GM18526 (cell line): Measurements from ENCODE around the gene ALKBH1.

ENCODE experiments used
- POLR2A ChIP-seq: IDR thresholded peaks from 3 replicates; pipeline ENCODE4 v1.6.1; 2011; ENCODE audit not compliant: insufficient read length; ENCODE audit errors: extremely low read depth

Gene ALKBH1

DNA sequence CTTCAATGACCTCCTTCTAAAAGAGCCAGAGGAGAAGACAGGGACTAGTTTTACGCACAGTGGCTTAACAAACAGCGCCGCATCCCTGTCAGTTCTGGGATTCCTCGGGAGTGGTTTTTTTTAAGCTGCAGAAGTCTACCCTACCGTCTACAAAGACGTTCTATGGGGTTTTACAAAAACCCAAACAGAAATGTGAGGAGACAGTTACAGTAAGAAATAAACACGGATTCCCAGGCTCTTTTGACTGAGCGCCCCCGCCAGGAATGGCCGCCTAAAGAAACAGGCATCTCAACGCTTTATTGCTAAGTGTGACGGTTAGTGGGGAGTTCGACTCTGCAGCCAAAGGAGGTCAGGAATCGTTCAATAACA is 484 bp downstream of the ALKBH1 start:
- TF ChIP-seq POLR2A: no peak

DNA sequence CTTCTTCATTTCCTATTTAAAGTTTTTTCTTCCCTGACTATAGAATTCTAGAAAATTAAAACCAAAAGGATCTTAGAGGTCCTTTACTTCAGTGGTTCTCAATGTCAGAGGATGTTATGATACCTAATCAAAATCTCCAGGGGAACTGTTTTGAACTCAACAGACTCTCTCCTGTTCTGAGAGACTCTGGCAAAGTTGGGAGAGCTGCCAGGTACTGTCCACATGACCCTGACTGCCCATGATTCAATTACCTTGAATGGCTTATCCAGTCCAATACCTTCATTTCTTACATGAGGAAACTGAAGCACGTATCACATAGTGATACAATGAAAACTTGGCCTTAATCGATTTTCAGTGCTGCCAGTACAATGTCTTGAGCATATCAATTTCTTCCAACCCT is 16.6 kb downstream of the ALKBH1 start:
- TF ChIP-seq POLR2A: no peak

DNA sequence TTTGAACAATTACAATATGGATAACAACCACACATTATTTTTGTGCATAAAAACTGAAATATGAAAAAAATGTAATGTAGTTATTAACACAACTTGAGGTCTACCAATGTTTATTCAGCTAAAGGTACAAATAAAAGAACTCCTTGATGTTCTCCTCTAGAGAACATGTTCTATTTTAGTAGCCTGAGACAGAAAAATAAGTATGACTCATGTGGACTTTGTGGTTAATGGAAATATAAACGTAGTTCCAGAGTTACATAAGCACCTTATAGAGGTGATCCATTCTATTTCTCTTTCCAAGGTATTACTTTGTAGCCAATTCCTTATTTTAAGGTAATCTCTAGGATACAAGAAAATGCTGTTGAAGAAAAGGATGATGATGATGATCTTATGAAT is 25.7 kb downstream of the ALKBH1 start:
- no peak for TF ChIP-seq POLR2A

DNA sequence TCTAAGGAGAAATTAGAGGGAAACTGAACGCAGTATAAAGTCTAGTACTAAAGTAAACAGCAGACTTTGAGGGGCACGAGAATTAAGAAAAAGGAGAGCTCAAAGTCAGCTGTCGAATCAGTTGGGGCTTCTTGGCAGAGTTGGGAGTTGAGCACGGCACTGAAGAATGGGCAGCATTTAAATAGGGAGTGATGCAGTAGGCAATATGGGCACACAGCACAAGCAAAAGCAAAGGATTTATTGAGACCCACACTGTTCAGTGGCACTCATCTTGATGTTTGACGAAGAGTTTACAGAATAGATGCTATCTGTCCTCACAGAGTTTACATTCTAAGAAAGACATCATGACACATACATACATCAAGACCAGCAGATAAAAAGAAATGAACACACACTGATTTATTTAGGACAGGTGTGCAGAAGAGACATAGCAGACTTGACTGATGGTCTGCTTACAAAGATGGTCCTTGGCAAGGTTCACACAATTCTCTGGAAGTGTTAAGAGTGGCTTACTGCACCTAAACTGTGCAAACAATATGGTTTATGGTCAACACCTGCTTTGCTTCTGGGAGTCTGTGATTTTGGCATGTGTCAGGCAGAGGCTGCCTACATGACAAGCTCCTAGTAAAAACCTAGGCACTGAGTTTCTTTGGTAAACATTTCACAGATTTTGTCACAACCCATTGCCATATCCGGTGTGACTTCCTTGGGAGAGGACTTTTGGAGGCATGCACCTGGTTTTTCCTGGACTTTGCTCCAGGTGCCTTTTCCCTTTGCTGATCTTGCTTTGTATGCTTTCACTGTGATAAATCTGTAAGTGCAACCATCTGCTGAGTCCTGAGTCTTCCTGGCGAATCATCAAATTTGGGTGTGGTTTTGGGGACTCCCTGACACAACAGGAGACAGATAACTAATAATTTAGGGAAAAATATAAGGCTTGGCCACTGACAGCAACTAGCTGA is 26.3 kb downstream of the ALKBH1 start:
- TF ChIP-seq POLR2A: no peak

DNA sequence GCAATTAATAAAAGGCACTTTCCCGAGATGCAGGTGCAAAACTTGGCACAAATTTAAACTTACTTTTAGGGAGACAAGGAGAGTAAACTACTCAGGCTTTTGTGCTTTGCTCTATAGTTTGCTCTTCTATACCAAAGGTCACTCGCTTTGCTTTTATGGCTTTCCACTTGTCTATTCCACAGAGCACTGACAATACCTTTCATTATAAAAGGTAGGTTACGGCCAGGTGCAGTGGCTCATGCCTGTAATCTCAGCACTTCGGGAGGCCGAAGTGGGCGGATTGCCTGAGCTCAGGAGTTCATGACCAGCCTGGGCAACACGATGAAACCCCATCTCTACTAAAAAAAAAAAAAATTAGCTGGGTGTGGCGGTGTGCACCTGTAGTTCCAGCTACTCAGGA is 32.9 kb downstream of the ALKBH1 start:
- TF ChIP-seq POLR2A: no peak

DNA sequence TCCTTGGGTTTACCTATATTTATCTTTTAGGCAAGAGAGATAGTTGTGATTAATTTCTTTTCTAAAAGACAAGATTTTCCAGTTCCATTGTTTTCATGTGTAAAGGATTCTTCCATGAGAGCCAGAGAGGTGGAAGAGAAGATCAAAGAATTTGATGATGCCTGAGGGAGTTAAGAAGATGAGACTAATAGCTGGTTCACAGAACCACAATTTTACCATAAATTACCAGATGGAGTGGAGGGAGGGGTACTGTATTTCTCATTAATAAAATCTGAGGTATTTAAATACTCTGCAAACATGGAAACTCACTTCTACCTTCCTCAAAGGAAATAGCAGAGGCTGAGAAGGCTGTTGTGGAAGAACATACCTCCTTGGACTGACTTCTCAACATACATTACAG is 34.6 kb downstream of the ALKBH1 start:
- TF ChIP-seq POLR2A: no peak

DNA sequence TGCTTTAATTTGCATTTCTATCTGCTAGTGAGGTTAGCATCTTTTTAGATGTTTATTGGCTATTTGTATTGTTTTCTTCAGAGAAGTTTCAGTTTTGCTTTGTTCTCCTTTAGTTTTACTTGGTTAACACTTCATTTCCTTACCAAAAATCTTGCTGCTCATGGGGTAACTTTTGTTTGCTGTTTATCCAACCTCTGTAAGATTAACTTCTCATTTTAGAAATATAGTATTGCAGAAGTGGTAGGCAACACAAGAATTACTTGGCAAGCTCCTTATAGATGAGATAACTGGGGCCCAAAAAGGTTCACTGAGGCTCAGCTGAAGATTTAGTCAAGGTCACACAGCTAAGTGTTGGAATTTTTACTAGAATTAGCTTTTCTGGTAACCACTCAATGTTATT is 40.5 kb downstream of the ALKBH1 start:
- no peak for TF ChIP-seq POLR2A

DNA sequence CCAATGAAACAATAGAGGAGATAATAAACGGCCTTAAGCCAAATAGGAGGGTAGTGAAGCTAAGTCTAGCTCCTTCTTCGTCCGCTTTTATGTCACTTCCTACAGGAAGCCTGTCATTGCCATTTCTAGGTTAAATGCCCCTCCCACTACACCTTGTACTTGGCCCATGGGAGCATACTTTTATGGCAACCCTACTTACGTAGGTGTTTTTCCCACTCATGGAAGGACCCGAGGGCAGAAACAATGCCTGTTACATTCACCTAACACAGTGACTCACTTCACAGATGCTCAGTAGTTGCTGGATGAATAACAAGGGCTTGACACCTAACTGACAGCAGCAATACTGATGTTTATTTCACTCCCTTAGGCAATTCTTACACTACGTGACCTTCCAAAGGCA is 44.5 kb downstream of the ALKBH1 start:
- no peak for TF ChIP-seq POLR2A

DNA sequence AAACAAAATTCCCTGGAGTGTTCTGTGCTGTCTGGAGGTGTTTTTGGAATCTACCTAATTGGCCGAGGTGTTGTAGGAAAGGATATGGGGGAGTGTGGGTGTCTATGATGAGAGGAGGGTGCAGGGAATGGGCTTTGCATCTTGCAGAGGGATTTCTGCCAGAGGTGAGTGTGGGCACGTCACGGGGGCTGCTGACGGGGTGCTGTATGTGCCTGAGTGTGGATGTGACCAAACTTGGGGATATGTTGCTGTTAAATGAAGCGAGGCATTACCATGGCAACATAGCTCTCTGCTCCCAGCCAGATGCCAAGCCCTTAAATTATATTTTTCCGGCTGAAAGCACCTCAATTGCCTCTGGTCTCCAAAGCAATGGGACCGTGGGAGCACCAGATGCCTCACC is 47.1 kb downstream of the ALKBH1 start:
- TF ChIP-seq POLR2A: no peak

DNA sequence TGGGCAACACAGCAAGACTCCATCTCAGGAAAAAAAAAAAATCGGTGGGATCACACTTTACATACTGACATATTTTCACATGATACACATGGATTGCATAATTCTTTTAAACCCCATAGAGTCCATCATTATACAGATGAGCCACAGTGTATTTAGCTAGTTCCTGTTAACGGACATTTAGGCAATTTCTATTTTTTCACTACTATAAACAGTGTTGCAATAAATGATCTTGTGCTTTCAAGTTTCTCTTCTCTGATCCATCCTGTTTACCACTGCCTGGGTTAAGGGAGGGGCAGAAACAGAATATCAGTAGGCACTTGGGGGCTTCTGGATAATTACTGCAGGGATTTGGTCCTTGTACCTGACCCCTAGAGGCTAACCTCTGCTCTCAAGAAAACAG is 48.0 kb downstream of the ALKBH1 start:
- TF ChIP-seq POLR2A: no peak

DNA sequence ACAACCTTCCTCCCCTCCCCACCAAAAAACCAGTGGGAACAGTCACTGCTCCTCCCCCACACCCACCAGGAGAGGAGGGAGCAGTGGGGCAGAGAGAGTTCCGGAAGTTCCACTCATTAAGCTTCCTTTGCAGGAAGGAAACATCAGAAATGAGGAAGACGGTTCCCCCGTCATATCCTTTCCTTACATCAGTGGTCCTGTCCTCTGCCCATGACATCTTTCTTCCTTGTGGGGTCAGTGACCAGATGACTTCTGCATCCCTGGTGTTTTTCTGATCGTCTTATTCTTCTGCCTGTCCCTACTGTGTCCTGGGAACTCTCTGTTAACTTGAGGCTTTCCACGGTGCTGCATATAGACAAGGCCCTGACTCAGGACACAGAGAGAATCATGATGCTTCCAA is 50.5 kb downstream of the ALKBH1 start:
- TF ChIP-seq POLR2A: no peak

DNA sequence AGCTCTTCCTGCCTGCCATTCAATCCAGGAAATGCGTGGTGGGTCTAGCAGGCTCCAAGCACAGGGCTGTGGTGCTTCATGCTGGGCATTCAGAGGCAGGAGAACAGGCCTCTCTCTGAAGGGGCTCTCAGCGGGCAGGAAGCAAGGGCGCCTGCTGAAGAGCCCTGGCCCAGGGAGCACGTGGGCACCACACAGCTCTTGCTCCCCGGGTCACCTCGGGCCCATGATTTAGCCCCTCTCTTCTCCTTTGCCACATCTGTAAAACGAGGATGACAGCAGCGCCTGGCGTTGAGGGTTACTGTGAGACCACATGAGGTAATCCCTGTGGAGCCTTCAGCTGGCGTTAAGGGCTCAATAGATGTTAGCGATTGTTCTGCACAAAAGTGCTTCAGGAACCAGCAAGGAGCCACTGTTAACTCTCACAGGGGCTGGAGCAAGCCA is 53.8 kb downstream of the ALKBH1 start:
- no peak for TF ChIP-seq POLR2A

DNA sequence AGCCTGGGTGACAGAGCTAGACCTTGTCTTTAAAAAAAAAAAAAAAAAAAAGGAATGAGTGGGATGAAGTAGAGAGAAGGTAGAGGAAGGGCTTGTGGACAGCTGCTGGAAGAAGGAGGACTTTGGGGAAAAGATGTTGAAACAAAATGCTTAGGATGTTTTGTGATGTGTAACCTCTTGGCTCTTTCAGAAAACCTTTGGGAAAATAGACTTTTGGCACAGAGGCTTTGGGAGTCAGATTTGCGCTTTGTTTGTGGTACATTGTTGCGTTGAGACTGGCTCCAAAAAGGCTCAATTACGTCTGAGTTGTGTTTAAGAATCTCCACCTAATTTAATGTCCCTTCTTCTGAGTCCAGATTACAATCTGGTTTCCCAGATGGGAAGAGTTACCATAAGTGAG is 58.5 kb downstream of the ALKBH1 start:
- TF ChIP-seq POLR2A: no peak

DNA sequence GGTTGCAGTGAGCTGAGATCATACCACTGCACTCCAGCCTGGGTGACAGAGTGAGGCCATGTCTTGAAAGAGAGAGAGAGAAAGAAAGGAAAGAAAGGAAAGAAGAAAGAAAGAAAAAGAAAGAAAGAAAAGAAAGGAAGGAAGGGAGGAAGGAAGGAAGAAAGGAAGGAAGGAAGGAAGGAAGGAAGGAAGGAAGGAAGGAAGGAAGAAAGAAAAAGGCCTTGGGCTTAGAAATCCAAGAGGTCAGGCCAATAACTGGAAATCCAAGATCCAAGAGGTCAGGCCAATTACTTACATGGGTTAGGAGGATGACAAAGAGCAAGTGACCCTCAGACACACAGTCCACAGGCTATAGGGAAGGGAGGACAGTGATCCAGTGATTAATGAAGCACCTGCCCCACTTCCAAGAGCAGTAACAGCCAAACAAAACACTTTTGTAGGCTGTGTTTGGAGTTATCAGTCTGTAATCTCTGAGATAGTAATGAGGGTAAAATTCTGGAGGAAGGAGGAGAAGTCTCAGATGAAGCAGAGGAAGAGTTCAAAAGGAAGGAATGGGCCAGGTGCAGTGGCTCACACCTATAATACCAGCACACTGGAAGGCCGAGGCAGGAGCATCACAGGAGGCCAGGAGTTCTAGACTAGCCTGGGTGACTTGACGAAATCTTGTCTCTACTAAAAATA is 59.2 kb downstream of the ALKBH1 start:
- TF ChIP-seq POLR2A: no peak

DNA sequence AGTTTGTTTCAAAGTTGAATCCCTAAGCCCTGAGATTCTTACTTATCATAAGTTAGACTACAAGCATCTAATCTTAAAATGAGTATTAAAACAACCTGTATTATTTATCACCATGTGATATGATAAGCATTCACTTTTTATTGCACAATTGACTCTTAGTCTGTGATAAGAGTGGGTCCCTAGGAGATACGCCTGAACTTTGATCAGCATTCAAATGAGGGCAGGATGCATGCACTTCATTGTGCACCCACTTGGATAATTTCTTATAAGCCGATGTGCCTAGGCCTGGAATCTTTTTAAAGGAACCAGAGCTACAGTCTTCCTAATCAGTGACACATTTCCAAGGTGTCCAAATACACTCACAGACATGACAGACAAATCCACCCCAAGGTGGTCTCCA is 60.0 kb downstream of the ALKBH1 start:
- TF ChIP-seq POLR2A: no peak

DNA sequence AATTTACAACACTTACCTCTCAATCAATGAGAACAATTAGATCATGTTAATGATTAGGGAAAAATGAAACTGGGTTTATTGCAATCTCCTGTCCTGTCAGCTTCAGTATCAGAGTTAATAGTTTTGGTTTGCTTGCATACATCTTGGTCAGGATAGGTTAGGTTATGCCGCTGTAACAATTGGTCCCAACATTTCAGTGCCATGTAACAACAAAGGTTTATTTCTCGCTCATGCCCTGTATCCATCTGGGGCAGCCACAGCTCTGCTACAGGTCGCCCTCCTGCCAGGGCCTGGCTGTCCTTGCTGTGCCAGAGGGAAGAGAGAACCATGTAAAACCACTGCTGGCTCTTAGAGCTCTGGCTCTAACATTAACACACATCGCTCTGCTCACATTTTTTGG is 60.9 kb downstream of the ALKBH1 start:
- no peak for TF ChIP-seq POLR2A
